Left cardiac atrium (tissue), 4 donors: Measurements from ENCODE around the gene PNKP. TPM values are rescaled to one million over a fixed set of nuclear protein-coding genes. Genes with fewer than 3 reads are reported as not detected.
A peak's percentile ranks its signal among the peaks of the same experiment; 100 is the strongest.

Source experiments
- ATAC-seq, 2 donors: fragments of 200-7000 bp; cut with Tn5 transposase; one replicate each; pipeline ENCODE4 v1.9.1; 2020; ENCODE audit warnings: mild to moderate bottlenecking in 2 of 2, moderate library complexity in 2 of 2
- DNase-seq: peaks from one replicate; pipeline ENCODE4 v3.0.0-alpha.2; 2020
- intact Hi-C, 2 donors: fragments of 100-400 bp; cut with DNase I; formaldehyde crosslinking; loops; one replicate each; pipeline versions ENCODE4 v1.14.1 to v1.15.1; 2022 to 2023
- total RNA-seq, 2 donors: library from RNA; stranded (reverse); fragmentation: NEBNext Ultra II Directional; extraction: Animal tissue kit (Norgen Biotek cat#: 25700); gene quantifications; one replicate each; pipeline ENCODE4 v1.2.1, GENCODE V29; 2021
- donor health status: DM: no; HTN: yes; CAD: no.
- donor health status: DM: no; HTN: yes; CAD: no; lungs with severe emphysema.
- donor health status: DM: yes; HTN: yes; CAD: no.
- donor health status: Dilated cardiomyopathy.

PNKP gene
- total RNA-seq, 2 donors from 2014 or later, result 38.7 to 54.5 TPM

GRCh38 chr19:49891393-49891792 lies 24.0 kb upstream of the PNKP start:
- ATAC-seq (no peak), DNase-seq (no peak)
- intact Hi-C loops, result no loop called here

- intact Hi-C loops, result no loop called here
- DNase-seq (no peak), ATAC-seq (peak; percentile 31 to 50)
These were observed 23.3 kb upstream of the PNKP start for GRCh38 chr19:49890349-49891311.

GRCh38 chr19:49889687-49890348 lies 22.4 kb upstream of the PNKP start:
- peak; percentile 67 to 70 for ATAC-seq
- intact Hi-C loops, result no loop called here
- peak; percentile 82 for DNase-seq

- ATAC-seq (no peak), DNase-seq (no peak)
- intact Hi-C loops, result no loop called here
These were observed 21.8 kb upstream of the PNKP start for GRCh38 chr19:49889038-49889686.

GRCh38 chr19:49888510-49888824 lies 21.1 kb upstream of the PNKP start:
- intact Hi-C loops, result no loop called here
- ATAC-seq, result no peak
- DNase-seq, result no peak

- ATAC-seq, result no peak
- intact Hi-C loops, result no loop called here
- no peak for DNase-seq
These were observed 20.5 kb upstream of the PNKP start for GRCh38 chr19:49887665-49888509.

GRCh38 chr19:49887037-49887664 lies 19.8 kb upstream of the PNKP start:
- ATAC-seq (no peak), DNase-seq (no peak)
- intact Hi-C loops, result no loop called here

- DNase-seq, result no peak
- intact Hi-C loops, result no loop called here
- ATAC-seq, result no peak
These were observed 17.4 kb upstream of the PNKP start for GRCh38 chr19:49884760-49885159.

- no peak for ATAC-seq
- intact Hi-C loops, result no loop called here
- DNase-seq, result no peak
These were observed 16.7 kb upstream of the PNKP start for GRCh38 chr19:49884109-49884508.

- DNase-seq (no peak), ATAC-seq (no peak)
- intact Hi-C loops, result no loop called here
These were observed 15.7 kb upstream of the PNKP start for GRCh38 chr19:49883094-49883493.

GRCh38 chr19:49882643-49883042 lies 15.3 kb upstream of the PNKP start:
- DNase-seq (no peak), ATAC-seq (no peak)
- intact Hi-C loops, result no loop called here

GRCh38 chr19:49881672-49882394 lies 14.5 kb upstream of the PNKP start:
- intact Hi-C loops, result no loop called here
- ATAC-seq, result no peak
- peak; percentile 20 for DNase-seq

GRCh38 chr19:49881186-49881585 lies 13.8 kb upstream of the PNKP start:
- DNase-seq (no peak), ATAC-seq (no peak)
- intact Hi-C loops, result no loop called here

GRCh38 chr19:49880162-49880869 lies 12.9 kb upstream of the PNKP start:
- no peak for DNase-seq
- no peak for ATAC-seq
- intact Hi-C loops, result no loop called here

GRCh38 chr19:49879243-49879963 lies 12.0 kb upstream of the PNKP start:
- intact Hi-C loops, result no loop called here
- ATAC-seq, result no peak
- DNase-seq, result peak; percentile 25

GRCh38 chr19:49878744-49879070 lies 11.3 kb upstream of the PNKP start:
- peak; percentile 29 for DNase-seq
- no peak for ATAC-seq
- intact Hi-C loops, result no loop called here
